Activated CD4-positive, alpha-beta T cell treated with anti-CD3 and anti-CD28 coated beads, Interleukin-2, amount 10 ng/mL, durations not matched to agents 7 days and 5 days (primary cell): ENCODE results near the gene GARIN5B. TPM values are rescaled to one million over a fixed set of nuclear protein-coding genes. Genes with fewer than 3 reads are reported as not detected.
A peak's percentile ranks its signal among the peaks of the same experiment; 100 is the strongest.

ENCODE experiments used
- CTCF ChIA-PET: fragments of 350-600 bp; sonication (Branson Sonifier 250); formaldehyde crosslinking; loops from one replicate; lab custom pipeline; 2021; ENCODE audit warnings: antibody characterized with exemption; lab: Charles Lee
- POLR2A ChIA-PET: fragments of 350-600 bp; sonication (Branson Sonifier 250); formaldehyde crosslinking; loops from one replicate; lab custom pipeline; 2021; ENCODE audit warnings: antibody characterized with exemption; lab: Charles Lee
- DNase-seq: peaks from one replicate; pipeline ENCODE4 v3.0.0-alpha.2; 2020
- H3K27ac Mint-ChIP-seq: one replicate; pipeline ENCODE4 v1.8.0; 2021; ENCODE audit warnings: mild to moderate bottlenecking, moderate library complexity, mixed read lengths
- H3K27me3 Mint-ChIP-seq: one replicate; pipeline ENCODE4 v1.8.0; 2021; ENCODE audit warnings: mixed read lengths
- H3K36me3 Mint-ChIP-seq: one replicate; pipeline ENCODE4 v1.8.0; 2021; ENCODE audit warnings: low read depth, mixed read lengths
- H3K4me1 Mint-ChIP-seq: one replicate; pipeline ENCODE4 v1.8.0; 2021; ENCODE audit warnings: mixed read lengths
- H3K4me3 Mint-ChIP-seq: one replicate; pipeline ENCODE4 v1.8.0; 2021; ENCODE audit warnings: mild to moderate bottlenecking, moderate library complexity, mixed read lengths
- H3K9me3 Mint-ChIP-seq: one replicate; pipeline ENCODE4 v1.8.0; 2021; ENCODE audit warnings: mixed read lengths
- total RNA-seq, 2 experiments: library from RNA; stranded (reverse); gene quantifications; one replicate each; pipeline ENCODE4 v1.2.3, GENCODE V29; 2021

GARIN5B gene
- total RNA-seq, 2 experiments from 2014 or later = not detected

GRCh38 chr19:55305983-55306562, 57.0 kb downstream of the GARIN5B start:
- Mint-ChIP-seq H3K4me3 (no peak overlapping the region), H3K27ac (no peak overlapping the region), H3K27me3 (no peaks in the 10 kb centered on the region), H3K36me3 (peaks cover 3% of the 10 kb centered on the region), H3K4me1 (peaks cover 15% of the 10 kb centered on the region), H3K9me3 (no peaks in the 10 kb centered on the region)
- ChIA-PET CTCF (interaction anchor here (0.5 to 2.8 kb wide), 3 partner anchors 12 to 25 kb away, joined by 3 to 9 read pairs (median 3); no protein-coding TSS in a partner anchor), POLR2A (interaction anchor here (0.7 kb wide), 1 partner anchor 102 kb away, joined by 3 read pairs; the partner anchor contains the start of gene UBE2S)
- no peak for DNase-seq

- no peaks in the 10 kb centered on the region for H3K27me3 Mint-ChIP-seq
- ChIA-PET CTCF (interaction anchor here (1.4 to 2.8 kb wide), 2 partner anchors 12 to 13 kb away, joined by 3 to 9 read pairs; no protein-coding TSS in a partner anchor), POLR2A (no interaction called here)
- no peak overlapping the region for H3K4me3 Mint-ChIP-seq
- peaks cover 15% of the 10 kb centered on the region for H3K4me1 Mint-ChIP-seq
- peak; percentile 63 for DNase-seq
- no peaks in the 10 kb centered on the region for H3K9me3 Mint-ChIP-seq
- peaks cover 3% of the 10 kb centered on the region for H3K36me3 Mint-ChIP-seq
- peak overlapping the region; percentile 55 for H3K27ac Mint-ChIP-seq
These were observed 57.6 kb downstream of the GARIN5B start for GRCh38 chr19:55305491-55305890.

GRCh38 chr19:55304980-55305379, 58.1 kb downstream of the GARIN5B start:
- peaks cover 15% of the 10 kb centered on the region for H3K4me1 Mint-ChIP-seq
- no peak for DNase-seq
- ChIA-PET POLR2A (no interaction called here), CTCF (interaction anchor here (1.4 to 2.8 kb wide), 2 partner anchors 13 kb away, joined by 3 to 9 read pairs; no protein-coding TSS in a partner anchor)
- H3K27me3 Mint-ChIP-seq = no peaks in the 10 kb centered on the region
- H3K36me3 Mint-ChIP-seq = peaks cover 3% of the 10 kb centered on the region
- H3K27ac Mint-ChIP-seq = no peak overlapping the region
- no peaks in the 10 kb centered on the region for H3K9me3 Mint-ChIP-seq
- no peak overlapping the region for H3K4me3 Mint-ChIP-seq

Other genes starting within 250 kb of the GARIN5B start
- 100 to 1,000 TPM; 135 to 152 TPM for gene PPP1R12C, start 245.6 kb downstream of the GARIN5B start, total RNA-seq
- gene TNNT1, start 214.1 kb downstream of the GARIN5B start, total RNA-seq = under 1 TPM in 1 of 2 experiments, not detected in 1; 0.32 TPM
- gene TNNI3, start 205.5 kb downstream of the GARIN5B start, total RNA-seq = not detected
- gene DNAAF3, start 196.6 kb downstream of the GARIN5B start, total RNA-seq = not detected
- gene SYT5, start 183.0 kb downstream of the GARIN5B start, total RNA-seq = under 1 TPM in 1 of 2 experiments, not detected in 1; 0.17 TPM
- not detected for gene PTPRH, start 153.8 kb downstream of the GARIN5B start, total RNA-seq
- 10 to 100 TPM; 12.7 to 16.7 TPM for gene TMEM86B, start 134.5 kb downstream of the GARIN5B start, total RNA-seq
- 100 to 1,000 TPM; 189 to 222 TPM for gene PPP6R1, start 104.2 kb downstream of the GARIN5B start, total RNA-seq
- 10 to 100 TPM; 23.1 to 26.9 TPM for gene HSPBP1, start 83.2 kb downstream of the GARIN5B start, total RNA-seq
- gene BRSK1, start 79.3 kb downstream of the GARIN5B start, total RNA-seq = 1 to 10 TPM; 6.8 TPM
- gene TMEM150B, start 37.9 kb downstream of the GARIN5B start, total RNA-seq = under 1 TPM in 1 of 2 experiments, not detected in 1; 0.79 TPM
- 10 to 100 TPM; 21.7 to 28.3 TPM for gene KMT5C, start 23.4 kb downstream of the GARIN5B start, total RNA-seq
- not detected for gene COX6B2, start 8.5 kb downstream of the GARIN5B start, total RNA-seq
- gene IL11, start 7.2 kb upstream of the GARIN5B start, total RNA-seq = under 1 TPM; 0.27 TPM
- not detected for gene TMEM190, start 13.6 kb upstream of the GARIN5B start, total RNA-seq
- 10 to 100 TPM; 20.6 to 29.8 TPM for gene TMEM238, start 21.0 kb upstream of the GARIN5B start, total RNA-seq
- gene RPL28, start 22.7 kb upstream of the GARIN5B start, total RNA-seq = 1,000 to 10,000 TPM; 3,109 to 3,457 TPM
- 100 to 1,000 TPM; 238 to 255 TPM for gene UBE2S, start 44.5 kb upstream of the GARIN5B start, total RNA-seq
- gene SHISA7, start 80.0 kb upstream of the GARIN5B start, total RNA-seq = not detected
- gene ISOC2, start 98.4 kb upstream of the GARIN5B start, total RNA-seq = 10 to 100 TPM; 18.9 to 20.7 TPM
- not detected for gene C19orf85, start 101.5 kb upstream of the GARIN5B start, total RNA-seq
- 1 to 10 TPM; 7.3 to 9.7 TPM for gene ZNF628, start 113.4 kb upstream of the GARIN5B start, total RNA-seq
- gene NAT14, start 121.9 kb upstream of the GARIN5B start, total RNA-seq = 10 to 100 TPM; 11.7 TPM
- under 1 TPM; 0.42 to 0.98 TPM for gene SSC5D, start 125.2 kb upstream of the GARIN5B start, total RNA-seq
- gene SBK2, start 173.9 kb upstream of the GARIN5B start, total RNA-seq = not detected
- not detected for gene SBK3, start 182.3 kb upstream of the GARIN5B start, total RNA-seq
- gene ZNF579, start 217.6 kb upstream of the GARIN5B start, total RNA-seq = 1 to 10 TPM; 7.0 to 8.0 TPM
- 10 to 100 TPM; 15.3 to 16.9 TPM for gene FIZ1, start 236.3 kb upstream of the GARIN5B start, total RNA-seq
- 10 to 100 TPM; 31.2 to 32.9 TPM for gene ZNF524, start 237.0 kb upstream of the GARIN5B start, total RNA-seq
- gene ZNF865, start 242.4 kb upstream of the GARIN5B start, total RNA-seq = 10 to 100 TPM; 14.2 TPM